HG02870 (cell line): Measurements from ENCODE around the gene APOL1.
"Not testable (repeated sequence)": the region's sequence is repeated elsewhere in the genome, so short reads cannot be mapped to it uniquely, and the experiment has no call there.

Experiments
- ATAC-seq: cut with Tn5 transposase; IDR thresholded peaks from one replicate; pipeline ENCODE4 v1.9.1; 2021; ENCODE audit warnings: mild to moderate bottlenecking, moderate library complexity; ENCODE audit not compliant: unreplicated experiment

APOL1 gene

GRCh38 chr22:36224245-36224644 is 28.7 kb upstream of the APOL1 start:
- no peak for ATAC-seq

DNA sequence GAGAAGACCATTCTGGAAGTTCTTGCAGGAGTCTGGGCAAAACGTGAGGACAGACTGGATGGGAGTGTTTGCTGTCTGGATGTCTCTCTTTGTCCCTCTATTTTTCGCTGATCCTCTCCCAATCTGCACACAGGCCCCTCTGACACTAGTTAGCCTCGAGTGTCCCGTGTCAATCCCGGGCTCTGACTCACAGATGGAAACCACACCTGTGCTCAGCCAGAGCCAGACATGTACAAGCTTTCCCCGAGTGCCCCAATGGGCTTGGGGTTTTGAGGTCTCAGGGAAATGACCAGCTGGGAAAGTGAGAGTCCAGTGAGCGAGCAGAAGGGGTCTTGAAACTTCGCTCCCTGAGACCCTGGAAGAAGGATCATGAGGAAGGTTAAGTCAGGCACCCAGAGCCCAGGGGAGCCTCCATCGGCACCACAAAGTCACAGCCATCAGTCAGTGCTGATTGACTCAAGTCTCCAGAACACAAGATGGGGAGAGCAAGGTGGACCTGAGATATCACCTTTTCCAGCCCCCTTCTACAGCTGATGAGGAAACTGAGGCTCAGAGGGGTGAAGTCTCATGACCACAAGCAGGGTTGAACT is 27.5 kb upstream of the APOL1 start:
- no peak for ATAC-seq

DNA sequence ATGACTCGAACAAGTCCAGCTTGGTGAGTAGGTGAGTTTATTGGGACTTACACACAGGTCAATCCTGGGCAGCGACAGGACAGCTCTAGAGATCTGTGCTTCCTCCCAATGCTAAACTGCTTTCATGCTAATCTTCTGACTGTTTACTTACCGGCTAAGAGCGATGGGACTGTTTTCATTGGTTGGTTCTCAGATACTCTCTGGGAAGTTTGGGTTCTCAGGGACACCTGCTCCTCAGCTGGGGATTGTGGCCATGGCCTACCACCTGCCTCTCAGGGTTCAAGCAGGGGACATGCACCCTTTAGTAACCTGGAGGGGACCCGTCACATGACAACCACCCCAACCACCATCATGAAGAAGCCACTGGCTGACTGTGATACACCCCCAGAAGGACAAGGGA is 26.7 kb upstream of the APOL1 start:
- no peak for ATAC-seq

DNA sequence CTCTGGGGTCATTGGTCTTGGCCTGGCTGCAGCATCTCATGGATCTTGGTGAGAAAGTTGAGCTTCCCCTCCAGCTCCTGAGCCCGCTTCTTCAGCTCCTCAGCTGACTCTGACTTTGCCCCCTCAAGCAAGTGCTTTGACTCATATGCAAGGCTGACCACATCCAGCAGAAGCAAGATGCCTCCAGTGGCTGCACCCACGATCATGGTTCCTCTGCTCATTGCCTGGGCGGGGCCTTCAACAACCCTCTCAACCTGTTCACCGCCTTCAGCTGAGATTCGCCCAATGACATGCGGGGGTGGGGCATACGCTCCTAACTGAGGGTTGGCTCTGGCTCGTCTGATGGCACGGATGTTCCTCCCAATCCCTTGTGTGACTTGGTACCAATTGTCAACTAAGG is 25.5 kb upstream of the APOL1 start:
- no peak for ATAC-seq

DNA sequence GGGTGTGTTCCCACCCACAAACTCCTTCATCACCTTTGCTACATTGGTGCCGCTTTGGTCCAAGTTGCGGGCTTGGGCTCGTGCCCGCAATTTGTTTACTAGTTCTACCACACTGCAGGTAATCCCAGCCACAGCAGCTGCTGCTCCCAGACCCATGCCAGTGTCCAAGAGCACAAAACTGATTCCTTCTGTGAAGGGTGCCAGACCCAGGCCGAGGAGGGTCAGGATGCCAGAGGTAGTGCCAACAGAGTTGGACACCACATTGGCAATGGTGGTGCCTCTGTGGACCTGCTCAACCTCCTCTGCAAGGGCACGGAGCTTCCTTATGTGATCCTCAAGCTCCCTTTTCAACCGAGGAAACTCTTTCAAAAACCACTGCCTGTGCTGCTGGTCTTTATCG is 25.1 kb upstream of the APOL1 start:
- ATAC-seq, result no peak

GRCh38 chr22:36228369-36228768 is 24.6 kb upstream of the APOL1 start:
- not testable (repeated sequence) for ATAC-seq

DNA sequence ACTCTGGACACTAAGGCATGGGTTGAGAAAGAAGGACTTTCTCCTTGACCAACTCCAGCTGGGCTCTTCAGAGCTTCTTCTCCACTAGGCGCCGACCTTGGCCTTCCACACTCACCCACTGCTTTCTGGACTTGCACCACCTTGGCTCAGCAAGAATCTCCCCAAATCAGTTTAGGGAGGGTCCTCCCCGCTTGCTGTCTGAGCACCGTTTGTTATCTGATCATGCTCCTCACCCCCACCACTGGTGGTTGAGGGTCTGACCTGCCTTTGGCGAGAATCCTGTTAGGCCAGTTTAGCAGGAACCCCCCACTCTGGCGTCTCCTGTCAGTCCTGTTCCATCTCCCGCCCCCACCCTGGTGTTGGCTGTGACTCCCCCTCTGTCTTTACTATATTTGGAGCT is 24.0 kb upstream of the APOL1 start:
- no peak for ATAC-seq

- ATAC-seq, result not testable (repeated sequence)
These were observed 23.3 kb upstream of the APOL1 start for GRCh38 chr22:36229649-36230048.

DNA sequence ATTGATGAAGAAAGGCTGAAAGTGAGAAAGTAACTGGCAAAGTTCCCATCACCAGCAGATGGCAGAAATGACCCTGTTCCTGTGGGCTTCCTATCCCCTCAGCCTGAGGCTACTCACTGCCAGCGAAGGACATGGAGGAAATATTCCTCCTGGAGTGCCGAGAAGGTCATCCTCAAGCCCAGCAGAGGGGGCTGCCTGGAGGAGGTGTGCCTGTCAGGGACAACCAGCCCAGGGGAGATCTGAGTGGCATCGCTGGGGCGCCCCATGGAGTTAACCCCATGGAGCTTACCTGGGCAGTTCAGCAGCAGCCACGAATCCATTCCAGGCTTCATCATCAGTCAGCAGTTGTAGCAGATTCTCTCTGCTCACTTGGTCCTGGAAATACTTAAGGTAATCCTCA is 21.9 kb upstream of the APOL1 start:
- ATAC-seq, result not testable (repeated sequence)

- ATAC-seq, result no peak
These were observed 20.1 kb upstream of the APOL1 start for GRCh38 chr22:36232715-36233401.

GRCh38 chr22:36233796-36234195 is 19.1 kb upstream of the APOL1 start:
- no peak for ATAC-seq

GRCh38 chr22:36234213-36234612 is 18.7 kb upstream of the APOL1 start:
- no peak for ATAC-seq

- ATAC-seq, result no peak
These were observed 18.0 kb upstream of the APOL1 start for GRCh38 chr22:36234919-36235318.

DNA sequence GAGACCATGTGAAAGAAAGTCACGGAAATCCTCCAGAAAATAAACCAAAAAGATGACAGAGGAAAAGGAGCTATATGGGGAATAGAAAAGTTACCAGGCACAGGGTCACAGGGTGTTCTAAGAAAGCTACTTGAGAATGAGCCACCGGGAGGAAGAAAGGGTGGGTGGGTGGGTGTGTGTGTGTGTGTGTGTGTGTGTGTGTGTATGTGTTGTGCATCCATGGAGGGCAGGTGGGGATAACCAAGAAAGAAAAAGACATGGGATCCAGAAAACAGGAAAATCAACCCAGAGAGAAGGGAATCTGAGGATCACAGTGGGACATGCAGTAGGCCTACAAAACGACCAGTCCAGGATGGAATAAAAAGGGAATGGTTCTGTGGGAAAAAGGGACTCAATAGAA is 17.3 kb upstream of the APOL1 start:
- no peak for ATAC-seq

DNA sequence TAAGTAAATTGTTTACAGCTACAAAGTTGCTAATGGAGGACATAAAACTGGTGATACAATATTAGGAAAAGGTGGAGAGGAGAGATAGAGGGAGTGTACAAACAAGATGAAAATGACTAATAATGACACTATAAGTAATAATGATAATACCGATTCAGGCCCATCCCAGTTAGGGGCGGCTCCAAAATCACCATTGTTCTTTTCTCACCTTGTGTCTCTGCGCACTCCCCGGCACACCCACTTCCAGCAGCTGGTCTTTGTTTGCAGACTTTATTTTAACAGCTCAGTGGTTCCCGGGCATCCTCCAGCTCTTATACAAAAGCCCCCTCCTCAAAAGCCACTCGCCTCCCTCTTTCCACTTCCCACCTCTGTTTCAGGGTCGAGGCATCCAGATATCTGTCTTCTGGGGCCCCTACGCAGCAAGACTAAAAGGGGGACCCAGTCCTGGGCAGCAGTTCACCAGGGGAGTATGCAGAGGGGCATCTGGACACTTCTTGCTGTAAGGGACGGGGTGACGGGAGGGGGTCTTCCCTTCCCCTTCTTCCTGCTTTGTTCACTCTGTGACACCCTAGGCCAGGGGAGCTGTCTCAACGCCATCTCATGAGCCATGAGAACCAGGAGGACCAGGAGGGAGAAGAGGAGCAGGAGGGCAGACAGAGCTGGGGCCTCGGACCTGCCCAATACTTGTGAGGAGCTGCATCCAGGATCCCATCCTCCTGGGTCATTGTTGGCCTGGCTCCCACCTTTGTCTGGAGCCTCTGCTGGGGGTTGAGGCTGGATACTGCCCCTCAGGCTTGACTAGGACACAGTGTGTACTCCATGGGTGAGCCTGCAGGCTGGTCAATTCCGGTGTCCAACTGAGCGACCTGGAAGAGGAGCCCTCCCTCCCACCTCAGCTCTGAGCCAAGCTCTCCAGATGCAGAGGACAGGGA is 16.3 kb upstream of the APOL1 start:
- no peak for ATAC-seq

GRCh38 chr22:36237462-36238372 is 15.2 kb upstream of the APOL1 start:
- ATAC-seq, result no peak

- ATAC-seq, result no peak
These were observed 14.4 kb upstream of the APOL1 start for GRCh38 chr22:36238373-36239149.

GRCh38 chr22:36239150-36239400 is 13.9 kb upstream of the APOL1 start:
- ATAC-seq, result peak; percentile 14

DNA sequence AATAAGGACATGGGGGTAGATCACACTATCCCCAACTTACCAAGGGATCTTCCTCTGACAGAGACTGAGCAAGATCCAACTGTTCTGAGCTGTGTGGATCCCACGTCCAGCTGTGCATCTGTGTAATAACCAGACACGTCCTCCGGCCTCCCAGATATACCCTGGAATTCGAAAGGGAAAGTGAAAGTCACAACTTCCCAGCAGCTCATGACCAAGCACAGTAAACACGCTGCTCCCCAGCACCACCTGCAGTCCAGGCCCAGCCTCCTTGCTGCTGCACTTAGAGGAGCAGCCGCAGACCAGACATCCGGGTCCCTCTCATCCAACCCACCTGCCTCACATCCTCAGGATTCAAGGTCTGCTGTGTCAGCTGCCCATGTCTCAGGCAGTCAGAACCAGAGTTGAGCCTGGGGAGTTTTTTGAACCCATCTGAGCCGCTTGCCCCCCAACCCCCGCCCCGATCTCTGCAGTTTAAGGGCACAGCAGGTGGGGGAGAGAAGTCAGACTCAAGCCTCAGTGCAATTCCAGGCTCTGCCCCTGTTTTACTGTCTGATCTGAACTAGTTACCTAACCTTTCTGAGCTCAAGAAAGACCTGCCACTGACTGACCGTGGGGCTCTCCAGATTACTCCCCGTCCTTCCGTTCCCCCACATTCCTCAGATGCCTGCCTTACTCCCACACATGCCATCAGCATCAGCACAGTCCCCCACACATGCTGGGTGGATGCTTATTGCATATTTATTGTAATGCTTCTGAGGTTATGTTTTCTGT is 13.3 kb upstream of the APOL1 start, which contains the start of gene APOL2:
Gene APOL2 (minus strand): TSS at position 127 of the 771 bp plus-strand sequence. CDS start 6,365 bp downstream, outside the sequence.
- ATAC-seq, result peak; percentile 90
